Gastroesophageal sphincter (tissue), 3 donors: ENCODE data around the gene KIF3C.

ENCODE experiments used
- POLR2A ChIP-seq, 2 donors: fragments of 450-650 bp; IDR thresholded peaks; one replicate each; pipeline ENCODE4 v1.6.1; 2017; ENCODE audit warnings: antibody characterized with exemption in 2 of 2, mild to moderate bottlenecking in 2 of 2, moderate library complexity in 1 of 2
- TF ChIP-seq, protein P1 (sequence below), 4 experiments: fragments of 200-600 bp in 2 of 4; fragments of 450-650 bp in 2 of 4; sonication (generic) in 1 of 4; IDR thresholded peaks; one replicate each; pipeline ENCODE4 v1.5.1; 2017 to 2019; ENCODE audit warnings: antibody characterized with exemption in 4 of 4, mild to moderate bottlenecking in 2 of 4, moderate library complexity in 2 of 4

DNA sequence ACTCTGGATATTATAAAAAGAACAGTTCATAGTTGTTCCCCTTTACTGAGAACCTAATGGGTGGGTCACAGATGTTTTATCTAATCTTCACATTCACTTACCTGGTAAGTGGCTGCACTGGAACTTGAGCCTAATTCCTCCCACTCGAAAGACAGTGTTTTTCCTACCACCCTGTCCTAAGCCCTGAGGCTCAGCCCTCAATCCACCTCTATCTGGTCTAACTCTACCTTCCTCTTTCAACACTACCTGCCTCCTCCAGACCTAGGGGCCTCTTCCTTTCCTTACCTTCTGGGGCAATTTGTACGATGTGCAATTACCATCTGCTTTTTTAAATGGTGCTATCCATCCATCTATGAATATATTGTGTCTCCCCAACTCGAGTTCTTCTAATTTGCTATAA lies 9.7 kb upstream of the KIF3C start:
- TF ChIP-seq, protein P1, sequence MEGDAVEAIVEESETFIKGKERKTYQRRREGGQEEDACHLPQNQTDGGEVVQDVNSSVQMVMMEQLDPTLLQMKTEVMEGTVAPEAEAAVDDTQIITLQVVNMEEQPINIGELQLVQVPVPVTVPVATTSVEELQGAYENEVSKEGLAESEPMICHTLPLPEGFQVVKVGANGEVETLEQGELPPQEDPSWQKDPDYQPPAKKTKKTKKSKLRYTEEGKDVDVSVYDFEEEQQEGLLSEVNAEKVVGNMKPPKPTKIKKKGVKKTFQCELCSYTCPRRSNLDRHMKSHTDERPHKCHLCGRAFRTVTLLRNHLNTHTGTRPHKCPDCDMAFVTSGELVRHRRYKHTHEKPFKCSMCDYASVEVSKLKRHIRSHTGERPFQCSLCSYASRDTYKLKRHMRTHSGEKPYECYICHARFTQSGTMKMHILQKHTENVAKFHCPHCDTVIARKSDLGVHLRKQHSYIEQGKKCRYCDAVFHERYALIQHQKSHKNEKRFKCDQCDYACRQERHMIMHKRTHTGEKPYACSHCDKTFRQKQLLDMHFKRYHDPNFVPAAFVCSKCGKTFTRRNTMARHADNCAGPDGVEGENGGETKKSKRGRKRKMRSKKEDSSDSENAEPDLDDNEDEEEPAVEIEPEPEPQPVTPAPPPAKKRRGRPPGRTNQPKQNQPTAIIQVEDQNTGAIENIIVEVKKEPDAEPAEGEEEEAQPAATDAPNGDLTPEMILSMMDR (IDR thresholded peaks at IDR 0.05): no peak
- TF ChIP-seq POLR2A (IDR thresholded peaks at IDR 0.05): no peak
